ENCODE measurements around the gene SVBP.

DNA sequence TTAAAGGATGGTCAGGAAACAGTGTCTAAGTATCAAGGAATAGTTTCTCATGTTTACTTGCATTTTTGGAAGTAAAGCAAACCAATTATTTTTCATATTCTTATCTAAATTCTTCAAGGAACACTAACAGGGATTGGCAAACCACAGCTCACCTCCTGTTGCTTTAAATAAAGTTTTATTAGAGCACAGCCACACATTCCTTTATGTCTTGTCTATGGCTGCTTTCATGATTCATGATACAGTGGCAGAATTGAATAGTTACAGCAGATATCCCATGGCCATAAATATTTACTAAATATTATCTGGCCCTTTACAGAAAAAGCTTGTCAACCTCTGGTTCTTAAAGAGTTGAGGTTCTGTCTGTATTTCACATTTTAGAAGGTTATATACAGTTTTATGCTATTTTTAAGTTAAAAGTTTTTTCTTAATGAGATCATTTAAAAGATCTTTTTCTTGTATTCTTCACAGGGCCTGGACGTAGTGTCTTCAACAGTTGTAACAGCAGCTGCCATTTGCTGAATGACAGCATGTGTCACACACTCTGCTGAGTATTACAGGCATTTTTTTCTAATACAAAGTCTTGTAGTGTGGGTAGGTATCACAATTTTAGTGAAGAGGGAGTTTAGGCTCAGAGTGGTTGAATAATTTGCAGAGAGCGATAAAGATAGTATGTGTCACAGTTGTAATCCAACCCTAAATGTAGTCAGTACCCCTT is 31.8 kb upstream of the SVBP start:
- TF ChIP-seq, protein P1, sequence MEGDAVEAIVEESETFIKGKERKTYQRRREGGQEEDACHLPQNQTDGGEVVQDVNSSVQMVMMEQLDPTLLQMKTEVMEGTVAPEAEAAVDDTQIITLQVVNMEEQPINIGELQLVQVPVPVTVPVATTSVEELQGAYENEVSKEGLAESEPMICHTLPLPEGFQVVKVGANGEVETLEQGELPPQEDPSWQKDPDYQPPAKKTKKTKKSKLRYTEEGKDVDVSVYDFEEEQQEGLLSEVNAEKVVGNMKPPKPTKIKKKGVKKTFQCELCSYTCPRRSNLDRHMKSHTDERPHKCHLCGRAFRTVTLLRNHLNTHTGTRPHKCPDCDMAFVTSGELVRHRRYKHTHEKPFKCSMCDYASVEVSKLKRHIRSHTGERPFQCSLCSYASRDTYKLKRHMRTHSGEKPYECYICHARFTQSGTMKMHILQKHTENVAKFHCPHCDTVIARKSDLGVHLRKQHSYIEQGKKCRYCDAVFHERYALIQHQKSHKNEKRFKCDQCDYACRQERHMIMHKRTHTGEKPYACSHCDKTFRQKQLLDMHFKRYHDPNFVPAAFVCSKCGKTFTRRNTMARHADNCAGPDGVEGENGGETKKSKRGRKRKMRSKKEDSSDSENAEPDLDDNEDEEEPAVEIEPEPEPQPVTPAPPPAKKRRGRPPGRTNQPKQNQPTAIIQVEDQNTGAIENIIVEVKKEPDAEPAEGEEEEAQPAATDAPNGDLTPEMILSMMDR (IDR thresholded peaks at IDR 0.05): no peak
- no peak for TF ChIP-seq POLR2A (IDR thresholded peaks at IDR 0.05; ENCODE audit: low read depth)
- no peak for TF ChIP-seq POLR2AphosphoS5 (IDR thresholded peaks at IDR 0.05)
